HEK293 (cell line): ENCODE results near the gene AK6.

Experiments used
- CTCF ChIA-PET: fragments of 350-600 bp; formaldehyde crosslinking; extraction: SDS; loops from one replicate; lab custom pipeline; 2021; ENCODE audit warnings: antibody characterized with exemption; lab: Yijun Ruan, JAX
- POLR2A ChIA-PET: fragments of 300-600 bp; formaldehyde crosslinking; extraction: SDS; loops from one replicate; lab custom pipeline; 2020; ENCODE audit warnings: antibody characterized with exemption, inconsistent platforms; lab: Yijun Ruan, JAX
- H3K27ac ChIP-seq: fragments of 200-500 bp; sonication (Bioruptor generic); 2 replicates; pipeline ENCODE4 v1.5.1; 2014; ENCODE audit warnings: low read depth, low read length, control low read depth, inconsistent platforms; ENCODE audit errors: extremely low read depth
- H3K36me3 ChIP-seq, 2 experiments: fragments of 200-500 bp in 1 of 2; sonication (Bioruptor generic) in 1 of 2; 1 replicate in 1 of 2; 2 replicates in 1 of 2; pipeline ENCODE4 v1.5.1; 2014 to 2017; ENCODE audit warnings: inconsistent platforms in 2 of 2, low read length in 2 of 2; ENCODE audit not compliant: control insufficient read depth in 2 of 2, insufficient read depth in 1 of 2
- H3K4me1 ChIP-seq: fragments of 200-500 bp; sonication (Bioruptor generic); 2 replicates; pipeline ENCODE4 v1.5.1; 2014; ENCODE audit warnings: mild to moderate bottlenecking, low read length, inconsistent platforms; ENCODE audit not compliant: control insufficient read depth, insufficient read depth
- H3K4me3 ChIP-seq: 2 replicates; pipeline ENCODE4 v1.5.1; 2011; ENCODE audit warnings: low read depth, mild to moderate bottlenecking, control low read depth, low read length, moderate library complexity
- H3K9me3 ChIP-seq: fragments of 200-500 bp; sonication (Bioruptor generic); 2 replicates; pipeline ENCODE4 v1.5.1; 2014; ENCODE audit warnings: low read depth, low read length, inconsistent platforms; ENCODE audit not compliant: control insufficient read depth, insufficient read depth
- GLI4 ChIP-seq: fragments of 450-650 bp; formaldehyde crosslinking; IDR thresholded peaks from 2 replicates; pipeline ENCODE4 v1.5.1; 2016; ENCODE audit warnings: missing biosample characterization, missing genetic modification characterization
- REPIN1 ChIP-seq: fragments of 450-650 bp; formaldehyde crosslinking; IDR thresholded peaks from 2 replicates; pipeline ENCODE4 v1.5.1; 2017; ENCODE audit warnings: missing biosample characterization, missing genetic modification characterization, low read depth
- SETDB1 ChIP-seq: IDR thresholded peaks from one replicate; pipeline ENCODE4 v1.6.1; 2017; ENCODE audit warnings: mild to moderate bottlenecking, low read length, moderate library complexity, mixed read lengths; ENCODE audit not compliant: insufficient read length
- ZBTB21 ChIP-seq: fragments of 450-650 bp; formaldehyde crosslinking; IDR thresholded peaks from 2 replicates; pipeline ENCODE4 v1.5.1; 2017; ENCODE audit warnings: missing biosample characterization, missing genetic modification characterization
- ZBTB49 ChIP-seq: fragments of 450-650 bp; formaldehyde crosslinking; IDR thresholded peaks from 2 replicates; pipeline ENCODE4 v1.5.1; 2016; ENCODE audit warnings: missing biosample characterization, missing genetic modification characterization, low read depth
- ZNF114 ChIP-seq: fragments of 450-650 bp; formaldehyde crosslinking; IDR thresholded peaks from 2 replicates; pipeline ENCODE4 v1.5.0; 2017; ENCODE audit warnings: missing biosample characterization, missing genetic modification characterization
- ZNF148 ChIP-seq: fragments of 450-650 bp; formaldehyde crosslinking; IDR thresholded peaks from 2 replicates; pipeline ENCODE4 v1.5.0; 2017; ENCODE audit warnings: missing biosample characterization, missing genetic modification characterization, borderline replicate concordance
- ZNF274 ChIP-seq, 2 experiments: fragments of 200-500 bp in 1 of 2; fragments of 450-650 bp in 1 of 2; sonication (Bioruptor generic) in 1 of 2; formaldehyde crosslinking in 1 of 2; IDR thresholded peaks; 2 replicates each; pipeline versions ENCODE4 v1.5.1 to v1.6.1; 2014 to 2016; ENCODE audit warnings: borderline replicate concordance in 1 of 2, inconsistent platforms in 1 of 2, low read length in 1 of 2, missing biosample characterization in 1 of 2, missing genetic modification characterization in 1 of 2
- ZNF354C ChIP-seq: fragments of 450-650 bp; formaldehyde crosslinking; IDR thresholded peaks from 2 replicates; pipeline ENCODE4 v1.5.1; 2016; ENCODE audit warnings: missing biosample characterization, missing genetic modification characterization, low read depth, borderline replicate concordance
- ZNF37A ChIP-seq: fragments of 450-650 bp; IDR thresholded peaks from 2 replicates; pipeline ENCODE4 v1.5.1; 2018; ENCODE audit warnings: missing biosample characterization, missing genetic modification characterization
- ZNF423 ChIP-seq: fragments of 450-650 bp; formaldehyde crosslinking; IDR thresholded peaks from 2 replicates; pipeline ENCODE4 v1.5.1; 2016; ENCODE audit warnings: missing biosample characterization, missing genetic modification characterization
- ZNF501 ChIP-seq: fragments of 450-650 bp; formaldehyde crosslinking; IDR thresholded peaks from 2 replicates; pipeline ENCODE4 v1.5.1; 2016; ENCODE audit warnings: missing biosample characterization, missing genetic modification characterization
- ZNF548 ChIP-seq: fragments of 450-650 bp; formaldehyde crosslinking; IDR thresholded peaks from 2 replicates; pipeline ENCODE4 v1.5.1; 2016; ENCODE audit warnings: missing biosample characterization, missing genetic modification characterization
- ZNF558 ChIP-seq: fragments of 450-650 bp; formaldehyde crosslinking; IDR thresholded peaks from 2 replicates; pipeline ENCODE4 v1.5.1; 2016; ENCODE audit warnings: missing biosample characterization, missing genetic modification characterization
- ZNF600 ChIP-seq: fragments of 450-650 bp; formaldehyde crosslinking; IDR thresholded peaks from 2 replicates; pipeline ENCODE4 v1.5.1; 2016; ENCODE audit warnings: missing biosample characterization, missing genetic modification characterization
- ZNF621 ChIP-seq: fragments of 450-650 bp; formaldehyde crosslinking; IDR thresholded peaks from 2 replicates; pipeline ENCODE4 v1.5.1; 2017; ENCODE audit warnings: missing biosample characterization, missing genetic modification characterization
- ZNF629 ChIP-seq: fragments of 450-650 bp; formaldehyde crosslinking; IDR thresholded peaks from 2 replicates; pipeline ENCODE4 v1.5.1; 2017; ENCODE audit warnings: missing biosample characterization, missing genetic modification characterization
- ZNF701 ChIP-seq: fragments of 450-650 bp; formaldehyde crosslinking; IDR thresholded peaks from 2 replicates; pipeline ENCODE4 v1.5.1; 2016; ENCODE audit warnings: missing biosample characterization, missing genetic modification characterization
- ZNF791 ChIP-seq: fragments of 450-650 bp; formaldehyde crosslinking; IDR thresholded peaks from 2 replicates; pipeline ENCODE4 v1.5.1; 2016; ENCODE audit warnings: missing biosample characterization, missing genetic modification characterization
- ZNF837 ChIP-seq: fragments of 450-650 bp; formaldehyde crosslinking; IDR thresholded peaks from 2 replicates; pipeline ENCODE4 v1.5.1; 2016; ENCODE audit warnings: missing biosample characterization, missing genetic modification characterization
- ZSCAN16 ChIP-seq: fragments of 450-650 bp; formaldehyde crosslinking; IDR thresholded peaks from 2 replicates; pipeline ENCODE4 v1.5.1; 2016; ENCODE audit warnings: missing biosample characterization, missing genetic modification characterization
- TF ChIP-seq, protein P1 (sequence below): fragments of 450-650 bp; formaldehyde crosslinking; IDR thresholded peaks from 2 replicates; pipeline ENCODE4 v1.5.1; 2017; ENCODE audit warnings: missing biosample characterization, missing genetic modification characterization
- TF ChIP-seq, protein P2 (sequence below): fragments of 450-650 bp; formaldehyde crosslinking; conservative IDR thresholded peaks from 2 replicates; pipeline ENCODE4 v1.5.1; 2016; ENCODE audit warnings: low read depth, missing biosample characterization, missing genetic modification characterization
- TF ChIP-seq, protein P3 (sequence below): fragments of 450-650 bp; formaldehyde crosslinking; IDR thresholded peaks from 2 replicates; pipeline ENCODE4 v1.5.1; 2017; ENCODE audit warnings: missing biosample characterization, missing genetic modification characterization

Gene AK6

DNA sequence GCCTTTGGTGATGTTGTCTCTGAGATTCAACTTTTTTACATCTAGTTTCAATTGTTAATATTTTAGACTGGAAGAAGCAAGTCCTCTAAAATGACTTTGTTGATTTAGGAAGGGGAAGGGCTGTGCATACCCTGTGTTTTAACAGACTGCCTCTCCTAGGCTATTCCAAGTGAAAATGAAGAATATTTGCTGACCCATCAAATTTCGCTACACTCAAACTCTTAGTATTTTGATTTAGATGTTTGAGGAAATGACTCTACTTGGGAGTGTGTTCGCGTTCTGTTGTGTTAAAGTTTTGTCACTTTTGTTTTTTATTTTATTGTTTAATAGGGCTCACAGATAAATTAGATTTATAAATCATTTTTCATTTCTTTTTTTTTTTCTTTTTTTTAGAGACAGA is 49.2 kb upstream of the AK6 start:
- TF ChIP-seq ZNF701 (tag by site-specific recombination) (no peak), ZNF837 (no peak), ZNF354C (no peak), REPIN1 (tag by site-specific recombination) (no peak), ZNF791 (tag by site-specific recombination) (no peak), ZSCAN16 (tag by site-specific recombination) (no peak), ZNF423 (tag by site-specific recombination) (no peak), ZNF114 (no peak), SETDB1 (no peak), ZBTB21 (tag by site-specific recombination) (no peak), ZNF558 (tag by site-specific recombination) (no peak), ZNF548 (tag by site-specific recombination) (no peak), ZNF621 (tag by site-specific recombination) (no peak), ZNF501 (no peak), ZNF37A (tag by site-specific recombination) (no peak), ZNF629 (tag by site-specific recombination) (no peak)
- TF ChIP-seq, protein P1, sequence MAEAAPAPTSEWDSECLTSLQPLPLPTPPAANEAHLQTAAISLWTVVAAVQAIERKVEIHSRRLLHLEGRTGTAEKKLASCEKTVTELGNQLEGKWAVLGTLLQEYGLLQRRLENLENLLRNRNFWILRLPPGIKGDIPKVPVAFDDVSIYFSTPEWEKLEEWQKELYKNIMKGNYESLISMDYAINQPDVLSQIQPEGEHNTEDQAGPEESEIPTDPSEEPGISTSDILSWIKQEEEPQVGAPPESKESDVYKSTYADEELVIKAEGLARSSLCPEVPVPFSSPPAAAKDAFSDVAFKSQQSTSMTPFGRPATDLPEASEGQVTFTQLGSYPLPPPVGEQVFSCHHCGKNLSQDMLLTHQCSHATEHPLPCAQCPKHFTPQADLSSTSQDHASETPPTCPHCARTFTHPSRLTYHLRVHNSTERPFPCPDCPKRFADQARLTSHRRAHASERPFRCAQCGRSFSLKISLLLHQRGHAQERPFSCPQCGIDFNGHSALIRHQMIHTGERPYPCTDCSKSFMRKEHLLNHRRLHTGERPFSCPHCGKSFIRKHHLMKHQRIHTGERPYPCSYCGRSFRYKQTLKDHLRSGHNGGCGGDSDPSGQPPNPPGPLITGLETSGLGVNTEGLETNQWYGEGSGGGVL (tag by site-specific recombination) = no peak
- TF ChIP-seq, protein P2, sequence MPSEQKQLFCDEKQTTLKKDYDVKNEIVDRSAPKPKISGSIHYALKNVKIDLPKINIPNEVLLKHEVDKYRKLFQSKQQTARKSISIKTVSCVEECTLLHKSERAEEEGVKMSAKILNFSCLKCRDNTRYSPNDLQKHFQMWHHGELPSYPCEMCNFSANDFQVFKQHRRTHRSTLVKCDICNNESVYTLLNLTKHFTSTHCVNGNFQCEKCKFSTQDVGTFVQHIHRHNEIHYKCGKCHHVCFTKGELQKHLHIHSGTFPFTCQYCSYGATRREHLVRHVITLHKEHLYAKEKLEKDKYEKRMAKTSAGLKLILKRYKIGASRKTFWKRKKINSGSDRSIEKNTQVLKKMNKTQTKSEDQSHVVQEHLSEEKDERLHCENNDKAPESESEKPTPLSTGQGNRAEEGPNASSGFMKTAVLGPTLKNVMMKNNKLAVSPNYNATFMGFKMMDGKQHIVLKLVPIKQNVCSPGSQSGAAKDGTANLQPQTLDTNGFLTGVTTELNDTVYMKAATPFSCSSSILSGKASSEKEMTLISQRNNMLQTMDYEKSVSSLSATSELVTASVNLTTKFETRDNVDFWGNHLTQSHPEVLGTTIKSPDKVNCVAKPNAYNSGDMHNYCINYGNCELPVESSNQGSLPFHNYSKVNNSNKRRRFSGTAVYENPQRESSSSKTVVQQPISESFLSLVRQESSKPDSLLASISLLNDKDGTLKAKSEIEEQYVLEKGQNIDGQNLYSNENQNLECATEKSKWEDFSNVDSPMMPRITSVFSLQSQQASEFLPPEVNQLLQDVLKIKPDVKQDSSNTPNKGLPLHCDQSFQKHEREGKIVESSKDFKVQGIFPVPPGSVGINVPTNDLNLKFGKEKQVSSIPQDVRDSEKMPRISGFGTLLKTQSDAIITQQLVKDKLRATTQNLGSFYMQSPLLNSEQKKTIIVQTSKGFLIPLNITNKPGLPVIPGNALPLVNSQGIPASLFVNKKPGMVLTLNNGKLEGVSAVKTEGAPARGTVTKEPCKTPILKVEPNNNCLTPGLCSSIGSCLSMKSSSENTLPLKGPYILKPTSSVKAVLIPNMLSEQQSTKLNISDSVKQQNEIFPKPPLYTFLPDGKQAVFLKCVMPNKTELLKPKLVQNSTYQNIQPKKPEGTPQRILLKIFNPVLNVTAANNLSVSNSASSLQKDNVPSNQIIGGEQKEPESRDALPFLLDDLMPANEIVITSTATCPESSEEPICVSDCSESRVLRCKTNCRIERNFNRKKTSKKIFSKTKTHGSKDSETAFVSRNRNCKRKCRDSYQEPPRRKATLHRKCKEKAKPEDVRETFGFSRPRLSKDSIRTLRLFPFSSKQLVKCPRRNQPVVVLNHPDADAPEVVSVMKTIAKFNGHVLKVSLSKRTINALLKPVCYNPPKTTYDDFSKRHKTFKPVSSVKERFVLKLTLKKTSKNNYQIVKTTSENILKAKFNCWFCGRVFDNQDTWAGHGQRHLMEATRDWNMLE (tag by site-specific recombination) = no peak
- TF ChIP-seq, protein P3, sequence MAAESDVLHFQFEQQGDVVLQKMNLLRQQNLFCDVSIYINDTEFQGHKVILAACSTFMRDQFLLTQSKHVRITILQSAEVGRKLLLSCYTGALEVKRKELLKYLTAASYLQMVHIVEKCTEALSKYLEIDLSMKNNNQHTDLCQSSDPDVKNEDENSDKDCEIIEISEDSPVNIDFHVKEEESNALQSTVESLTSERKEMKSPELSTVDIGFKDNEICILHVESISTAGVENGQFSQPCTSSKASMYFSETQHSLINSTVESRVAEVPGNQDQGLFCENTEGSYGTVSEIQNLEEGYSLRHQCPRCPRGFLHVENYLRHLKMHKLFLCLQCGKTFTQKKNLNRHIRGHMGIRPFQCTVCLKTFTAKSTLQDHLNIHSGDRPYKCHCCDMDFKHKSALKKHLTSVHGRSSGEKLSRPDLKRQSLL (tag by site-specific recombination) = no peak
- Histone ChIP-seq H3K9me3 (no peaks in the 10 kb centered on the region), H3K36me3 (peaks cover under 1 to 34% of the 10 kb centered on the region in 2 experiments; a peak in 2 of 3 replicates), H3K4me1 (no peaks in the 10 kb centered on the region; the same call in 1 of the 2 replicates), H3K4me3 (no peak overlapping the region), H3K27ac (no peak overlapping the region)
- CTCF ChIA-PET = no interaction called here
- POLR2A ChIA-PET = interaction anchor here (0.6 kb wide), 1 partner anchor 24 kb away, joined by 3 read pairs; no protein-coding TSS in a partner anchor

DNA sequence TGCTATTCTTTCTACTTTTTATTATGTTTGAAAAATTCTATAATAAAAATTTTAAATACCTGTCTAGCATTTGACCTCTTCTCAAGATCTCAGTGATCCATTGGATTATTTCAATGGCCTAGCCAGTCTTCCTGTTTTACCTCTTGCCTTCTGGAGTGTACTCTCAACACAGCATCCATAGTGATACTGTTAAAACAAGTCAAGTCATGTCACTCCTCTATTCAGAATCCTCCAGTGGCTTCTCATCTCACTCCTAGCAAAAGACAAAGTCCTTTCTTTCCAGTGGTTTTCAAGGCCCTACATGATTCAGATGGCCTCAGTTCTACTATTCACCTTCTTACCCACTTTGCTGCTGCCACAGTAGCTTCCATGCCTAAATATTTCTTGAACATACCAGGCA is 47.4 kb upstream of the AK6 start:
- no peak overlapping the region for H3K4me3 ChIP-seq
- H3K27ac ChIP-seq = no peak overlapping the region
- H3K4me1 ChIP-seq = no peaks in the 10 kb centered on the region; the same call in 1 of the 2 replicates
- ChIA-PET CTCF (interaction anchor here (0.5 kb wide), 1 partner anchor 74 kb away, joined by 3 read pairs; no protein-coding TSS in a partner anchor), POLR2A (no interaction called here)
- H3K36me3 ChIP-seq = peaks cover 7 to 43% of the 10 kb centered on the region in 2 experiments; a peak in 2 of 3 replicates
- no peaks in the 10 kb centered on the region for H3K9me3 ChIP-seq
- TF ChIP-seq ZNF600 (tag by site-specific recombination) = no peak
- TF ChIP-seq ZNF274 (IDR thresholded peaks at IDR 0.05; ENCODE audit: low read length) = no peak
- no peak for TF ChIP-seq ZNF274 (tag by site-specific recombination; IDR thresholded peaks at IDR 0.05; ENCODE audit: borderline replicate concordance)
- no peak for TF ChIP-seq GLI4 (tag by site-specific recombination)
- TF ChIP-seq ZBTB49 (tag by site-specific recombination) = no peak
- TF ChIP-seq ZNF148 (tag by site-specific recombination) = no peak
